ENCODE data around the gene OR2V2. TPM values are rescaled to one million over a fixed set of nuclear protein-coding genes. Genes with fewer than 3 reads are reported as not detected.
"Not testable (repeated sequence)": the region's sequence is repeated elsewhere in the genome, so short reads cannot be mapped to it uniquely, and the experiment has no call there.

The OR2V2 gene
- total RNA-seq, 1 donor from 2014 or later, result not detected

DNA sequence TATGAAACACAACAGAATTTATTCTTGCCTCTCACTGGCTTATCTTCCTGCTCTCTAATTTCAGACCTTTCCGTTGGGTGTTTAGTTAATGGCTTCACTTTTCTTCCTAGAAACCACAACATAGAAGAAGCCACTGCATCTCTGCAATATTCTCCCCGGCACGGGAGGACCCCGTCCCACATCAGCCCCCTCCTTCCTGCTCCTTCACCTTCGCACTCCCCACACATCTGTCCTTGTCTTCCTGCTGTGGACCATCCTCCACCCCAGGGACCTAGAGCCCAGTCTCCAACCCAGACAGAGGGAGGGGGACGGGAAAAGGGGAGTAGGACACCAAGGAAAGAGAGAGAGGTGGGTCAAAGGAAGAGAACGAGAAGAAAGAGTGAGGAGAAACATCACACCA is 17.8 kb upstream of the OR2V2 start:
- TF ChIP-seq, protein P1, sequence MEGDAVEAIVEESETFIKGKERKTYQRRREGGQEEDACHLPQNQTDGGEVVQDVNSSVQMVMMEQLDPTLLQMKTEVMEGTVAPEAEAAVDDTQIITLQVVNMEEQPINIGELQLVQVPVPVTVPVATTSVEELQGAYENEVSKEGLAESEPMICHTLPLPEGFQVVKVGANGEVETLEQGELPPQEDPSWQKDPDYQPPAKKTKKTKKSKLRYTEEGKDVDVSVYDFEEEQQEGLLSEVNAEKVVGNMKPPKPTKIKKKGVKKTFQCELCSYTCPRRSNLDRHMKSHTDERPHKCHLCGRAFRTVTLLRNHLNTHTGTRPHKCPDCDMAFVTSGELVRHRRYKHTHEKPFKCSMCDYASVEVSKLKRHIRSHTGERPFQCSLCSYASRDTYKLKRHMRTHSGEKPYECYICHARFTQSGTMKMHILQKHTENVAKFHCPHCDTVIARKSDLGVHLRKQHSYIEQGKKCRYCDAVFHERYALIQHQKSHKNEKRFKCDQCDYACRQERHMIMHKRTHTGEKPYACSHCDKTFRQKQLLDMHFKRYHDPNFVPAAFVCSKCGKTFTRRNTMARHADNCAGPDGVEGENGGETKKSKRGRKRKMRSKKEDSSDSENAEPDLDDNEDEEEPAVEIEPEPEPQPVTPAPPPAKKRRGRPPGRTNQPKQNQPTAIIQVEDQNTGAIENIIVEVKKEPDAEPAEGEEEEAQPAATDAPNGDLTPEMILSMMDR (IDR thresholded peaks at IDR 0.05; ENCODE audit: unreplicated experiment), result no peak
- peaks cover 5% of the 10 kb centered on the region for H3K27me3 Mint-ChIP-seq (ENCODE audit: unreplicated experiment)
- peaks cover 5% of the 10 kb centered on the region for H3K36me3 Mint-ChIP-seq (ENCODE audit: low read depth, unreplicated experiment)
- no peak overlapping the region for H3K4me3 Mint-ChIP-seq (ENCODE audit: unreplicated experiment)
- no peak overlapping the region for H3K27ac Mint-ChIP-seq (ENCODE audit: unreplicated experiment)
- DNase-seq (ENCODE audit: low spot score), result no peak
- H3K9me3 Mint-ChIP-seq (ENCODE audit: unreplicated experiment), result no peaks in the 10 kb centered on the region
- H3K4me1 Mint-ChIP-seq (ENCODE audit: unreplicated experiment), result peaks cover 14% of the 10 kb centered on the region

DNA sequence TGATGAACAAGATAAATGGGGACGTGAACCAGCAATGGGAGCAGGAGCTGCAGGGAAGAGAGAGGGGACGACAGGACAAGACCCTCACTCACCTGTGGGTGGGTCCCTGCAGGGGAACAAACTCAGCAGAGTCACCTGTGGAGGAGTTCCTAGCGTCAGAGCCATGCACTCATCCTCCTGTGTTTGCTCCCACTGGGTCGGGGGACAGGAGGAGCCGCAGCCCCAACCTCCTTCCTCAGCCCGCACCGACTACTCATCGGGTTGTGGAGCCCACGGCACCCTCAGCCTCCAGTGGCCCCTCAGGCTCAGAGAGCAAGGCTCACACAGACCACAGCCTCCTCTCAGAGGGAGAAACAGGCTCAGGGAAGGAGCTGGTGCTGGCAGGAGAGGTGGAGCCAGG is 17.3 kb upstream of the OR2V2 start:
- H3K27ac Mint-ChIP-seq (ENCODE audit: unreplicated experiment); H3K36me3 Mint-ChIP-seq (ENCODE audit: low read depth, unreplicated experiment); H3K4me3 Mint-ChIP-seq (ENCODE audit: unreplicated experiment); DNase-seq (ENCODE audit: low spot score); H3K9me3 Mint-ChIP-seq (ENCODE audit: unreplicated experiment); H3K27me3 Mint-ChIP-seq (ENCODE audit: unreplicated experiment): not testable (repeated sequence)
- H3K4me1 Mint-ChIP-seq (ENCODE audit: unreplicated experiment), result peaks cover 14% of the 10 kb centered on the region

DNA sequence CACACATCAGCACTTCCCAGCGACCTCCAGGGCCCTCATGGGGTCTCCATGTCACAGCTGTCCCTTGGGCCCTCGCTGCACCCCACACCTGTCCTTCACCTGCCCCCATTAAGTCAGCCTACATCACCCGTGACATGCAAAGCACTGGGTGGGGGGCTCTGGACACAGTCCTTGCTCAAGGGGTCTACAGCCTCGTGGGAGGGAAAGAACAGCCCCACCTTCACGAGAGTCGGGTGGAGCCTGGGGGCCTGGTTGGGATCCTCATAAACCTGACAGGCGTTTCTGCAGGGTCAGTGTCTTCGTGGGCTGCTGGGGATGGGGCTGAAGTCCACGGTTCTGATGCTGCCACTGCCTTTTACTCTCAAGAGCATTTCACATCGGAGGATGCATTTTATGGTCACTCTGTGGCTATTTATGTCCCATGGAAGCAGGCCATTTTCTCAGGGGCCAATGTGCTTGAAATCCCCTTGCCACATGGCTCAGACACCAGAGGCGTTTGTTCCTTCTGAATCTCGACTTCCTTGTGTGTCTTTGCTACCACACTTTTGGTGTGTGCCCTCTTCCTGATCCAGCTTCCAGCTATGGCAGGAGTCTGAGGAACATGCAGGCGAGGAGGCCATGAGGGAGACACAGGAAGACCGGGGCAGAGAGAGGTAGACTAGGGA is 16.4 kb upstream of the OR2V2 start, which contains the start of gene OR2V1:
OR2V1 (minus strand) TSS at position 338 of the 665 bp plus-strand sequence. CDS start 5,865 bp downstream, outside the sequence.
- no peaks in the 10 kb centered on the region for H3K9me3 Mint-ChIP-seq (ENCODE audit: unreplicated experiment)
- H3K27me3 Mint-ChIP-seq (ENCODE audit: unreplicated experiment), result peaks cover 2% of the 10 kb centered on the region
- H3K36me3 Mint-ChIP-seq (ENCODE audit: low read depth, unreplicated experiment), result peaks cover 5% of the 10 kb centered on the region
- TF ChIP-seq, protein P1 (IDR thresholded peaks at IDR 0.05; ENCODE audit: unreplicated experiment), result no peak
- no peak within 1 kb of the TSS for H3K4me3 Mint-ChIP-seq (ENCODE audit: unreplicated experiment)
- no peak within 1 kb of the TSS for H3K27ac Mint-ChIP-seq (ENCODE audit: unreplicated experiment)
- no peak for DNase-seq (ENCODE audit: low spot score)
- H3K4me1 Mint-ChIP-seq (ENCODE audit: unreplicated experiment), result peaks cover 14% of the 10 kb centered on the region

DNA sequence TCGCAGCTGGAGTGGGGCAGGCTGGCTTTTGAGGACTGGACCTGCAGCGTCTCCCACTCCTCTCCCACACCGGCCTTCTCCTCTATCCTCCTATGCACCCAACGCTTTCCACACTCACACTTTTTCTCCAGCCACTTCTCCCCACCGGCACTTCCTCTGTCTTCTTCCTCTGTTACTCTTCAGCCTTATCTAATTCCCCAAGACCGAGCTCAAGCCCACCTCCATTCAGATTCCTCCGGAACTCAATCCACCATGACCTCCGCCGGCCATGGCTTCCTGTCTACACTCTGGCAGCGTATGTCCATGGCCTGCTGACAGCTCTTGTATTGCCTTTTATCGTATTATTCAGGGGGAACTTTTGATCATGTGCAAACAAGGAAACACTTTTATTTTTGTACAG is 15.9 kb upstream of the OR2V2 start:
- peaks cover 2% of the 10 kb centered on the region for H3K27me3 Mint-ChIP-seq (ENCODE audit: unreplicated experiment)
- H3K27ac Mint-ChIP-seq (ENCODE audit: unreplicated experiment), result no peak overlapping the region
- no peaks in the 10 kb centered on the region for H3K9me3 Mint-ChIP-seq (ENCODE audit: unreplicated experiment)
- TF ChIP-seq, protein P1 (IDR thresholded peaks at IDR 0.05; ENCODE audit: unreplicated experiment), result no peak
- H3K4me1 Mint-ChIP-seq (ENCODE audit: unreplicated experiment), result peaks cover 12% of the 10 kb centered on the region
- DNase-seq (ENCODE audit: low spot score), result no peak
- H3K36me3 Mint-ChIP-seq (ENCODE audit: low read depth, unreplicated experiment), result peaks cover under 1% of the 10 kb centered on the region
- no peak overlapping the region for H3K4me3 Mint-ChIP-seq (ENCODE audit: unreplicated experiment)

DNA sequence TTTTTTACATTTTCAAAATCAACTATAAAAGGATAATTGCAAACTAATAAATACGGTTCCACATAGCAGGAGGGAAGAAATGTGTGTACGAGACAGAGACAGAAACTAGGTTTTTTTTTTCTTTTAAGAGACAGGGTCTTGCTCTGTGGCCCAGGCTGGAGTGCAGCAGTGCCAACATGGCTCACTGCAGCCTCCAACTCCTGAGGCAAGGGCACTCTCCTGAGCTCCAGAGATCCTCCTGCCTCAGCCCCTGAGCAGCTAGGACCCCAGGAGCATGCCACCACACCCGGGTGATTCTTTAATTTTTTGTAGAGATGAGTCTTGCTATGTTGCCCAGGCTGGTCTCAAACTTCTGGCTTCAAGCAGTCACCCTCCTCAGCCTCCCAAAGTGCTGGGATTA is 14.3 kb upstream of the OR2V2 start:
- Mint-ChIP-seq H3K27me3 (ENCODE audit: unreplicated experiment) (peaks cover 2% of the 10 kb centered on the region), H3K9me3 (ENCODE audit: unreplicated experiment) (no peaks in the 10 kb centered on the region), H3K27ac (ENCODE audit: unreplicated experiment) (no peak overlapping the region), H3K36me3 (ENCODE audit: low read depth, unreplicated experiment) (peaks cover 5% of the 10 kb centered on the region), H3K4me3 (ENCODE audit: unreplicated experiment) (no peak overlapping the region), H3K4me1 (ENCODE audit: unreplicated experiment) (peaks cover 11% of the 10 kb centered on the region)
- TF ChIP-seq, protein P1 (IDR thresholded peaks at IDR 0.05; ENCODE audit: unreplicated experiment), result no peak
- no peak for DNase-seq (ENCODE audit: low spot score)

Measured in endothelial cell (in vitro differentiated cells).